Esophagus (tissue), 2 donors: Measurements from ENCODE around the gene MMP25. TPM values are rescaled to one million over a fixed set of nuclear protein-coding genes. Genes with fewer than 3 reads are reported as not detected.

Experiments used
- H3K27ac ChIP-seq, 2 donors: one replicate each; pipeline ENCODE4 v1.5.1; 2013; ENCODE audit warnings: low read depth in 2 of 2, mild to moderate bottlenecking in 2 of 2, inconsistent platforms in 1 of 2, low read length in 1 of 2, moderate library complexity in 1 of 2
- H3K27me3 ChIP-seq, 2 donors: one replicate each; pipeline ENCODE4 v1.6.1; 2013; ENCODE audit warnings: low read length in 2 of 2, control low read depth in 1 of 2, mild to moderate bottlenecking in 1 of 2; ENCODE audit not compliant: insufficient read depth in 2 of 2, control insufficient read depth in 1 of 2
- H3K36me3 ChIP-seq, 2 donors: one replicate each; pipeline ENCODE4 v1.6.1; 2013; ENCODE audit warnings: low read length in 1 of 2; ENCODE audit not compliant: control insufficient read depth in 2 of 2, insufficient read depth in 2 of 2
- H3K4me1 ChIP-seq, 2 donors: one replicate each; pipeline ENCODE4 v1.6.1; 2013; ENCODE audit warnings: low read length in 1 of 2; ENCODE audit not compliant: control insufficient read depth in 2 of 2, insufficient read depth in 2 of 2
- H3K4me3 ChIP-seq, 2 donors: one replicate each; pipeline ENCODE4 v1.5.1; 2013; ENCODE audit warnings: low read length in 2 of 2, mild to moderate bottlenecking in 2 of 2, low read depth in 1 of 2, moderate library complexity in 1 of 2
- H3K9me3 ChIP-seq, 2 donors: one replicate each; pipeline ENCODE4 v1.6.1; 2013; ENCODE audit warnings: mild to moderate bottlenecking in 2 of 2, low read depth in 1 of 2, low read length in 1 of 2, moderate library complexity in 1 of 2; ENCODE audit not compliant: control insufficient read depth in 2 of 2, insufficient read depth in 1 of 2
- WGBS, 2 donors: extraction: QIAGEN DNeasy Blood & Tissue Kit; methylation state at CpG; one replicate each; pipeline ENCODE4 v1.1.7; 2013; 5-methylcytosine and 5-hydroxymethylcytosine counted together
- polyA plus RNA-seq, 2 donors: library from polyadenylated mRNA; stranded (reverse); fragments of 200-250 nt; gene quantifications; one replicate each; pipeline ENCODE4 v1.2.3, GENCODE V29; 2013
- donor health status: healthy with polysubstance abuse.
- donor health status: Bipolar disorder and iron deficiency.

Gene MMP25
- polyA plus RNA-seq, 2 donors = 0.51 to 2.6 TPM

DNA sequence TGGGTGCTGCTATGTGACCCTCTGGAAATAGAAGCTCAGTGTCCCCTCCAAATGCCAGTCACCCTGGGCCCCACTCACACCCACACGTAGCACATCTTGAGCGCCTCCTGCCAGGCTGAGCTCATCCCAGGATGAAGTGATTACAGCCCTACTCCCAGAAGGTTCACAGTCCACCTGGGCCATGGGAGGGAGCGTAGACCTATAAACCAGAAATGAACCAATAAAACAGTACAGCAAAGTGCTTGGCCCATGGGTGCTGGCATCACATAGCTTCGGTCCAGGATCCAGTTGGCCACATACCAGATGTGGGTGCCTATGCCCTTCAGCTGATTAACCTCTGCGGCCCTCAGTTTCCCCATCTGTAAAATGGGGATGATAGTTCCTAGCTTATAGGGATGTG, 7.5 kb upstream of the MMP25 start:
- no peaks in the 10 kb centered on the region for H3K9me3 ChIP-seq
- no peak overlapping the region for H3K4me3 ChIP-seq
- peaks cover 0 to 3% of the 10 kb centered on the region in 2 donors for H3K27me3 ChIP-seq
- peaks cover 0 to 2% of the 10 kb centered on the region in 2 donors for H3K4me1 ChIP-seq
- no peaks in the 10 kb centered on the region for H3K36me3 ChIP-seq
- WGBS, 2 donors = 68 to 81% methylated on average over 5 of the region's 5 CpGs
- peak overlapping the region in 1 of 2 donors; percentile 92 for H3K27ac ChIP-seq

DNA sequence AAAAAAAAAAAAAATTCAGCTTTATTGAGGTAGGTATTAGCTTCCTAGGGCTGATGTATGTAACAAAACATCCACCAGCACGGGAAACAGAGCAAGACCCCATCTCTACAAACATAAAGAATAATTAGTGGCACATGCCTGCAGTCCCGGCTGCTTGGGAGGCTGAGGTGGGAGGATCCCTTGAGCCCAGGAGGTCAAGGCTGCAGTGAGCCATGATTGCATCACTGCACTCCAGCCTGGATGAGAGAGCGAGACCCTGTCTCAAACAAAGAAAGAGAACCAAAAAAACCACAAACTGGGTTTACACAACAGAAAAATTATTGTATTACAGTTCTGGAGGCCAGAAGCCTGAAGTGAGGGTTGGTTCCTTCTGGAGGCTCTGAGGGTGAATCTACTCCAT, 4.0 kb upstream of the MMP25 start:
- Histone ChIP-seq H3K27ac (no peak overlapping the region), H3K36me3 (no peaks in the 10 kb centered on the region), H3K27me3 (peaks cover 0 to 14% of the 10 kb centered on the region in 2 donors), H3K9me3 (no peaks in the 10 kb centered on the region), H3K4me1 (peaks cover 5 to 6% of the 10 kb centered on the region in 2 donors), H3K4me3 (no peak overlapping the region)
- 83 to 84% methylated on average over 3 of the region's 3 CpGs for WGBS, 2 donors

DNA sequence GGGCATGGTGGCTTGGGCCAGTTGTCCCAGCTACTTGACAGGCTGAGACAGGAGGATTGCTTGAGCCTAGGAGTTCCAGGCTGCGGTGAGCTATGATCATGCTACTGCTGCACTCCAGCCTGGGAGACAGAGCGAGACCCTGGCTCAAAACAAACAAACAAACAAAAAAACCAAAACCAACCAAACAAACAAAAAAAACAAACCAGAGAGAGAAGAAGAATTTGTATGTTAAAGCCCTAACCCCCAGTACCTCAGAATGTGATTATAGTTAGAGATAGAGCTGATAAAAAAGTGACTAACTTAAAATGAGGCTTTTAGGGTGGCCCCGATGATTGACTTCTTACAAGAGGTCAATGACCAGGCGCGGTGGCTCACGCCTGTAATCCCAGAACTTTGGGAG, 1.7 kb upstream of the MMP25 start:
- Histone ChIP-seq H3K36me3 (no peaks in the 10 kb centered on the region), H3K27ac (no peak overlapping the region), H3K27me3 (peaks cover 0 to 20% of the 10 kb centered on the region in 2 donors), H3K4me1 (peaks cover 5 to 6% of the 10 kb centered on the region in 2 donors), H3K4me3 (no peak overlapping the region), H3K9me3 (no peaks in the 10 kb centered on the region)
- 90 to 91% methylated on average over 6 of the region's 6 CpGs for WGBS, 2 donors

DNA sequence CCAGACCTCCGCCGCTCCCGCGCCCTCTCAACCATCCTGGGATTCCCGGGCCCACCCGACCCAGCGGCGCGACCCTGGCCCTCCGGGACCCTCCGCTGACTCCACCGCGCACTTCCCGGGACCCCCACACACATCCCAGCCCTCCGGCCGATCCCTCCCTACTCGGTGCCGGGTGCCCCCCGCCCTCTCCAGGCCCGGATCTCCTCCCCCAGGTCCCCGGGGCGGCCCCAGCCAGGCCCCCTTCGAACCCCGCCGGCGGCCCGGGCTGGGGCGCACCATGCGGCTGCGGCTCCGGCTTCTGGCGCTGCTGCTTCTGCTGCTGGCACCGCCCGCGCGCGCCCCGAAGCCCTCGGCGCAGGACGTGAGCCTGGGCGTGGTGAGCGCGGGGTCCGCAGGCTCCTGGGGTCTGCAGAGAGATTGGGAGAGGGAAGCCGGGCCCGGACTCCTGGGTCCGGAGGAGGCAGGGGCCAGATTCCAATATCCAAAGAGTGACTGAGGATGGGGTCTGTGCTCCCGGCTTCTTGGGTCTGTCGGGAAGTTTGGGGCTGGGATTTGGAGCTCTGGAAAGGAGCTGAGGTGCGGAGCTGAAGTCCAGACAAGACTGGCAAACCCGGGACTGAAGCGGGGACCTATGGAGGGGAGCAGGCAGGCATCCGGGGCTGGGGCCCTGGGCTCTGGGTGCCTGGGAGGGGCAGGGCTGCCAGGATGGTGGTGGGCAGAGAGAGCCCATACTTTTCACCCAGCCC, 453 bp downstream of the MMP25 start:
- Histone ChIP-seq H3K27ac (no peak overlapping the region), H3K4me3 (peak overlapping the region; percentile 30 to 51), H3K4me1 (peaks cover 5 to 6% of the 10 kb centered on the region in 2 donors), H3K36me3 (no peaks in the 10 kb centered on the region), H3K27me3 (peaks cover 0 to 20% of the 10 kb centered on the region in 2 donors), H3K9me3 (no peaks in the 10 kb centered on the region)
- WGBS, 2 donors = 1 to 2% methylated on average over 43 to 54 of the region's 54 CpGs

DNA sequence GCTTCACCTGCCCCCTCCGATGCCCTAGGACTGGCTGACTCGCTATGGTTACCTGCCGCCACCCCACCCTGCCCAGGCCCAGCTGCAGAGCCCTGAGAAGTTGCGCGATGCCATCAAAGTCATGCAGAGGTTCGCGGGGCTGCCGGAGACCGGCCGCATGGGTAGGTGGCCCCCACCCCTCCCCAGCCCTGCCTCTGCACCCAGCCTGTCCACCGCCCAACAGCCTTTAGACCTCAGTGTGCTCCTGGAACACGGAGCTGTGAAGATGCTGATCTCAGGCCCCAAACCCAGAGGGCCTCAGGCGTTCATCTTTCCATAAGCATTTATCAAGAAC, 993 bp downstream of the MMP25 start:
- peaks cover 5 to 6% of the 10 kb centered on the region in 2 donors for H3K4me1 ChIP-seq
- WGBS, 2 donors = 15 to 16% methylated on average over 13 of the region's 13 CpGs
- H3K9me3 ChIP-seq = no peaks in the 10 kb centered on the region
- H3K4me3 ChIP-seq = no peak overlapping the region
- H3K27me3 ChIP-seq = peaks cover 0 to 20% of the 10 kb centered on the region in 2 donors
- no peak overlapping the region for H3K27ac ChIP-seq
- no peaks in the 10 kb centered on the region for H3K36me3 ChIP-seq

DNA sequence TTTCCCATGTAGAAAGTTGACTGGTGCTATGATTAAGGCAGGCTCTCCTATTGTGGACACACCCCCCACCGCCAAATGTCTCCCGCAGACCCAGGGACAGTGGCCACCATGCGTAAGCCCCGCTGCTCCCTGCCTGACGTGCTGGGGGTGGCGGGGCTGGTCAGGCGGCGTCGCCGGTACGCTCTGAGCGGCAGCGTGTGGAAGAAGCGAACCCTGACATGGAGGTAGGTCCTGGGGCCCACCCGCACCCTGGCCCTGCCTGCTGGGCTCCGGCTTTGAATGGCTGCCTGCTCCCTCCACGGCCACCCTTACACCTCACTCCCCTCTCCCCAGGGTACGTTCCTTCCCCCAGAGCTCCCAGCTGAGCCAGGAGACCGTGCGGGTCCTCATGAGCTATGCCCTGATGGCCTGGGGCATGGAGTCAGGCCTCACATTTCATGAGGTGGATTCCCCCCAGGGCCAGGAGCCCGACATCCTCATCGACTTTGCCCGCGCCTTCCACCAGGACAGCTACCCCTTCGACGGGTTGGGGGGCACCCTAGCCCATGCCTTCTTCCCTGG, 3.6 kb downstream of the MMP25 start:
- WGBS, 2 donors = 79 to 86% methylated on average over 26 of the region's 26 CpGs
- no peak overlapping the region for H3K4me3 ChIP-seq
- peaks cover 6 to 7% of the 10 kb centered on the region in 2 donors for H3K4me1 ChIP-seq
- H3K27me3 ChIP-seq = peaks cover 0 to 14% of the 10 kb centered on the region in 2 donors
- H3K27ac ChIP-seq = no peak overlapping the region
- H3K36me3 ChIP-seq = peaks cover 0 to 5% of the 10 kb centered on the region in 2 donors
- H3K9me3 ChIP-seq = no peaks in the 10 kb centered on the region

DNA sequence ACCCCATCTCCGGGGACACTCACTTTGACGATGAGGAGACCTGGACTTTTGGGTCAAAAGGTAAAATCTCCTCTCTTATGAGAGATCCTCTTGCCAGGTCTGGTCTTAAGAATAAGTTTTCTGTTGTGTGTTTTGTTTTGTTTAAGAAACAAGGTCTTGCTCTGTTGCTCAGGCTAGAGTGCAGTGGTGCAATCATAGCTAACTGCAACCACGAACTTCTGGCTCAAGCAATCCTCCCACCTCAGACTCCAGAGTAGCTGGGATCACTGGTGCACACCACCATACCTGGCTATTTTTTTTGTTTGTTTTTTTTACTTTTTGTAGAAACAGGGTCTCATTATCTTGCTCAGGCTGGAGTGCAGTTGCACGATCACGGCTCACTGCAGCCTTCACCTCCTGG, 4.1 kb downstream of the MMP25 start:
- Histone ChIP-seq H3K27me3 (peaks cover 0 to 13% of the 10 kb centered on the region in 2 donors), H3K36me3 (peaks cover 0 to 5% of the 10 kb centered on the region in 2 donors), H3K9me3 (no peaks in the 10 kb centered on the region), H3K4me3 (no peak overlapping the region), H3K4me1 (peaks cover 4 to 7% of the 10 kb centered on the region in 2 donors), H3K27ac (no peak overlapping the region)
- WGBS, 2 donors = 74 to 86% methylated on average over 5 of the region's 5 CpGs

DNA sequence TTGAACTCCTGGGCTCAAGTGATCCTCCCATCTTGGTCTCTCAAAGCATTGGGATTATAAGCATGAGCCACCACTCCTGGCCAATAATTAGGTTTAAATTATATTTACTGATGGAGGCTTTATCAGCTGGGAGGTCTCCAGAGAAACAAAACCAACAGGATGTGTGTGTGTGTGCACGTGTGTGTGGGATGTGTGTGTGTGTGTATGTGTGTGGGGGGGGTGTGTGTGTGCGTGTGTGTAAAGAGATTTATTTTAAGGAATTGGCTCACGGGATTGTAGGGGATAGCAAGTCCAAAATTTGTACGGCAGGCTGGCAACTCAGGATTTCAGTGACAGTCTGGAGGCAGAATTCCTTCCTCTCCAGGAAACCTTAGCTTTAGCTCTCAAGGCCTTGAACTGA, 4.6 kb downstream of the MMP25 start:
- 37 to 42% methylated on average over 4 of the region's 4 CpGs for WGBS, 2 donors
- no peak overlapping the region for H3K27ac ChIP-seq

DNA sequence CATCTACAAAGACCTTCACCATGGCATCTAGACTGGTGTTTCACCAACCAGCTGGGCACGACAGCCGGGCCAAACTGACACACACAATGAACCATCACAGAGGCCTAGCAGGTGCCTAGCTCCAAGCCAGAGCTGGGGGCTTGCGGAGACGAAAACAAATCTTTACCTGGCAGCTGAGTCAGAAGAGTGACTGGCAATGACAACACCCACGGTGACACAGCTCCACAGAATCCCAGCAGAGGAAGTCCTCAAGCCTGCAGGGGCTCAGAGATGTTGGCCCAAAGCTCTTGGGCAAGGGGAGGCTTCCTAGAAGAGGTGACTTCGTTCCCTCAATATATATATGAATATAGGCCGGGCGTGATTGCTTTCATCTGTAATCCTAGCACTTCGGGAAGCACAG, 5.1 kb downstream of the MMP25 start:
- peaks cover 0 to 5% of the 10 kb centered on the region in 2 donors for H3K36me3 ChIP-seq
- H3K9me3 ChIP-seq = no peaks in the 10 kb centered on the region
- H3K27me3 ChIP-seq = peaks cover 0 to 9% of the 10 kb centered on the region in 2 donors
- peaks cover 2 to 4% of the 10 kb centered on the region in 2 donors for H3K4me1 ChIP-seq
- no peak overlapping the region for H3K27ac ChIP-seq
- 57 to 73% methylated on average over 9 of the region's 9 CpGs for WGBS, 2 donors
- no peak overlapping the region for H3K4me3 ChIP-seq

More for the DNA sequence above, 4.6 kb downstream of the MMP25 start:
- H3K4me1 ChIP-seq = peaks cover 2 to 4% of the 10 kb centered on the region in 2 donors
- no peak overlapping the region for H3K4me3 ChIP-seq
- H3K9me3 ChIP-seq = no peaks in the 10 kb centered on the region
- H3K36me3 ChIP-seq = peaks cover 0 to 5% of the 10 kb centered on the region in 2 donors
- peaks cover 0 to 9% of the 10 kb centered on the region in 2 donors for H3K27me3 ChIP-seq
